HG02678 (cell line): ENCODE measurements around the gene VOPP1.

Experiments used
- ATAC-seq: cut with Tn5 transposase; IDR thresholded peaks from one replicate; pipeline ENCODE4 v1.9.1; 2021; ENCODE audit warnings: mild to moderate bottlenecking, moderate library complexity; ENCODE audit not compliant: unreplicated experiment

VOPP1 gene

GRCh38 chr7:55556031-55556430 lies 16.3 kb downstream of the VOPP1 start:
- peak; percentile 30 for ATAC-seq

- no peak for ATAC-seq
Measured at GRCh38 chr7:55555160-55555559, 17.1 kb downstream of the VOPP1 start.

DNA sequence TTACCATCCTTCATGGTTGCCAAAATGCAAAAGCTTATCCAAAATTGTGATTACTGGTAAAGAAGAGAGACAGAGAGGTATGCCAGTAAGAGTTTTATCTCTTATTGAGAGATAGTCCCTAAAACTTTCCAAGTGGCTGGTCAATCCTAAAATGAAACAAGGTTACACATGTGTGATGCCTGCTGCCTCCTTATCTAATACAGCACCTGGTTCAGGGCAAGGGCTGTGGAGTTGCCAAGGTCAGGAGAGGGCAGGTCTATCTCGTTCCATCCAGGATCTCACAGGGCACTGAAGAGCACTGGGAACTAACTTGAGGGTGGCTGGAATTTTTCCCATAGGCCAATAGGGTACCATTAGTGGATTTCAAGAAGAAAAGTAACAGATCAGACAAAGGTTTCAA lies 18.3 kb downstream of the VOPP1 start:
- no peak for ATAC-seq

GRCh38 chr7:55553024-55553345 lies 19.3 kb downstream of the VOPP1 start:
- ATAC-seq, result no peak

DNA sequence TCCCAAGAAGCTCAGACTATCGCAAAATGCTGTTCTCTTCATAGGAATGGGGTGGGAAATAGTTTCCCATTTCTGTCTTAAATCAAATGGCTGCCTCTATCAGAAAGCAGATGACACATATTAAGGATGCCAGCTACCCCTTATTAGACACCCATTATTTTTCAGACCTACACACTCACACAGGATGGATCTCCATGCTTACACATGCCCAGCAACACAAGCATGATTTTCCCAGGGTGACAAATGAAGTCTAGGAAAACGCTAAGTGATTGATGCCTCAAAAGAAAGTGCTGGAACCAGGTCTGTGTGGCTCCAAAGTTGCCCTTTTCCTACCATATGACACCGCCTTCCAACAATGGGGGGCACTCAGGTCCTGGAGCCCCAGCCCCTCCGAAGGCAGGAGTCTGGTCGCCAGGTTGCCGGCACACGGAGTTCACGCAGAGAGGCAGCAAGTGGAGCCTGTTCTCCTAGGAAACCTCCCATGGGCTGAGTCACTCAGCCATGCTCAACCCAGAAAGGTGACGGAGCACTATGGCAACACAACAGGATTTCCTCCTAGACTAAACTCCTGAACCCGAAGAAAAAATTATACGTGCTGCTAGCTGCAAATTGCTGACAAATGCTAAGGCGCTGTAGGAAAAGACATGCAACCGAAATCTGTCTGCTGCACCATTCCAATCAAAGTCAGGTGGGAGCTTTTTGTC lies 19.8 kb downstream of the VOPP1 start:
- ATAC-seq, result no peak

- no peak for ATAC-seq
Measured at GRCh38 chr7:55550841-55551537, 21.3 kb downstream of the VOPP1 start.

DNA sequence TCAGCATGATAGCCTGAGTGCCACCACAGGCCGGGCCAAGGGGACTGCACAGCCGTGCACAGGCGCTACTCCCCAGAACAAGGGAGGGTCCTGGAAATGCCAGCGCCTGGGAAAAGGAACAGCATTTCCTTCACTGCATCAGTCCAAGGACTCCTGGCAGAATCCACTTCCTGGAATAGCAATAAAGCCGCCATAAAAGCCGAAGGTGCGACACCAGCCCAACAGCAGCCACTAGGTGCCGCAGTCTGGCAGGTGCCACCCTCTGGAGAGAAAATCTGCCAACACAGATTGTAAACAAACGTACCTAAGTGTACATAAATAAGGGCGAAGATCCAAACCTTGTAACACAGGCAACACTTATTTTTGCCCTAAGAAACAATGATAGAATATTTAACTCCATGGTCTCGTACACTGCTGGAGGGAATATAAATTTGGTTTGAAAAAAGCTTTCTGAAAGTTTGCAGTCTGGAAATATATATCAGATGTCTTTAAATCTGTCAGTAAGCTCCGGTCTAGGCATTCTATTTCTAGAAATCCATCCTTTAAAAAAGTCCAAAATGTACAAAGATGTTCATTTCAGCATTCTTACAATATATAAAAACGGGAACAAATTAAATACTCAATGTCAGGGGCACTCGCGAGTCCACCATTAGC lies 22.2 kb downstream of the VOPP1 start:
- no peak for ATAC-seq

DNA sequence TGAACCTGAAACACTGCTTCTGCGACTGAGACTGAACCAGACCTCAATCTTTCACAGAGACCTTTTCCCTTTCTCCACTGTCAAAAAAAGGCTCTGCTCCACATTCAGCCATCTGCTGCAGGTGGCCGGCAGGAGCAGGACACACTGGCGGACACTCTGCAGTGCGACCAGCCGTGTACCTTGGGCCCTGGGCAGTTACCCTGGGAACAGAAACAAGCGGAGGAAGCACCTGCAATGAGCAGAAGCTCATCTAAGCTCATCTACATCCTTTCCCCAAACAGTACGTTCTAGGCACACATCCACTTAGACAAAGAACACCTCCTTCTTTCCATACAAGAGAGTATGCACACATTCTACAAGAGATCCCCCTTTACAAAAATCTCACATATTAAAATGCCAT lies 22.8 kb downstream of the VOPP1 start:
- ATAC-seq, result peak; percentile 58

GRCh38 chr7:55548295-55548731 lies 24.0 kb downstream of the VOPP1 start:
- peak; percentile 55 for ATAC-seq

- ATAC-seq, result peak; percentile 30
Measured at GRCh38 chr7:55546814-55547213, 25.5 kb downstream of the VOPP1 start.

DNA sequence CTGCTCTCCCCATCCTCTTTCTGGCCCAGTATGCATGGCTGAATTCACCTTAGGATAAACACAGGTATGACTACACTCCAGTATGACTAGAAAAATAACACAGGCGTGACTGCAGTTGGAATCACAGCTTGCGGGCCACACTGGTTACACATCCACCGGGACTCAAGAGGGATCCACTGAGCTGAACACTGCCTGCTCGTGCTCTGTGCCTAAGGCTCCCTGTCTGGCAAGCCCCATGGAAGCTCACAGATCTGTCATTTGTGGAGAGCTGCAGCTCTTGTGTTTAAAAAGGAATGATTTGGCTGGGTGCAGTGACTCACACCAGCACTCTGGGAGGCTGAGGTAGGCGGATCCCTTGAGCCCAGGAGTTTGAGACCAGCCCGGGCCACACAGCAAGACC lies 26.8 kb downstream of the VOPP1 start:
- no peak for ATAC-seq

GRCh38 chr7:55540226-55540858 lies 32.0 kb downstream of the VOPP1 start:
- ATAC-seq, result no peak

- ATAC-seq, result no peak
Measured at GRCh38 chr7:55539380-55539779, 32.9 kb downstream of the VOPP1 start.

- ATAC-seq, result no peak
Measured at GRCh38 chr7:55538538-55538937, 33.8 kb downstream of the VOPP1 start.

DNA sequence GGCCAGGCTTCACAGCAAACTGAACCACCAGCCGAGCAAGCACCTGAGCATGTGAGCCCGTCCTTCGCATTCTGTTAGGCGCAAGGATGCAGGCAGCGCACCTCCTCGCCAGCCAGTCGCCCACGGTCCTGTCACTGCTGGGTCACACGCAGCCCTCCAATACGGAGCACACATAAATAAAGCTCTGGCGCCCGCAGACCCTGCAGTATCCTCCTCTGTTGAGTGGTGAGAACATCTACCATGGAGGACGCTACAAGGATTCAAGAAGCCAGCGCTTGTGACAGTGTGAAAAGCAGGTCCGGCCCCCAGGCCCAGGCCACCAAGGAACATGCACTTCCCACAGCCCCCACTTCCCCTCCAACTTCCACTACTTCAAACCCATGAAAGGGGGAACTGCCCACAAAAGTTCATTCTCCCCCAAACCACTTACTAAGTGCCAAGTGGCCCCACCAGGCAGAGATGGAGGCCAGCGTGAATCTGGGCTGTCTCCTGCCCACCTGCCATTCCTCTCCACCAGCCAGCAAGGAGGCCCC lies 34.8 kb downstream of the VOPP1 start:
- ATAC-seq, result no peak

DNA sequence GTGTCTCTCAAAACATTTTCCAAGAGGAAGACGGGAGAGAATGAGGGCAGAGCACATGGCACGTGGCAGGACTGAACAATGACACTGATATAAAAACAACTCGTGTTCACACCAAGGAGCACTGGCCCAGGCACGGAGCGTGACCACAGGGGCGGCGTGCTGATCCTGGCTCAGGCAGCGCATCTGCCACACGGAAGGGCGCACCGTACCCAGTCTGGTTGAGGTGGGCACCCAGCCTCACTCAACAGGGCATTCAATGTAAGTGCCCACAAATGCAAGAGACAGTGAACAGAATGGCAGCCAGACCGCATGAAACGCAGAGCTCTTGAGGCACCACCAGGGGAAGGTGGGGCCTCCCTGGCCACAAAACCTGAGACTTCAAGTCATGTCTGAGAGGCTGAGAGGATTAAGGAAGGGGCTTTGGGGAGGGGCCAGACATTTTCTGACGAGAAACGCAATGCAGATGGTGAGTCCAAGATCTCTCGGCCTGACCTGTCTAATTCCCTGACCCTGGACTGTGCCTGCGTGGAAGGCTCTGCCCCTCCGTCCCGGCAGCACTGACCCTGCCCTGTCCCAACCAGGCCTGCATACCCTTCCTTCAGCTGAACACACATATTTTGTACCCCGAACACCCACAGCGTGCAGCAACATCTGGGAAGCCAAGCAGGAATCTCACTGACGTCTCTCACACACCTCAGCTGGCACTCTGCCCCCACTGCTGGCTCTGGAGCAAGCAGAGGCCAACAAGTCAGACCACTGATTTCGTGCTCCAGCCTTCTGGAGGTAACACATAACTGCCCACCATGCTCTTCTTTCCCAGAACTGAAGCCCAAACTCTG lies 35.5 kb downstream of the VOPP1 start:
- no peak for ATAC-seq

- no peak for ATAC-seq
Measured at GRCh38 chr7:55535617-55536016, 36.7 kb downstream of the VOPP1 start.

DNA sequence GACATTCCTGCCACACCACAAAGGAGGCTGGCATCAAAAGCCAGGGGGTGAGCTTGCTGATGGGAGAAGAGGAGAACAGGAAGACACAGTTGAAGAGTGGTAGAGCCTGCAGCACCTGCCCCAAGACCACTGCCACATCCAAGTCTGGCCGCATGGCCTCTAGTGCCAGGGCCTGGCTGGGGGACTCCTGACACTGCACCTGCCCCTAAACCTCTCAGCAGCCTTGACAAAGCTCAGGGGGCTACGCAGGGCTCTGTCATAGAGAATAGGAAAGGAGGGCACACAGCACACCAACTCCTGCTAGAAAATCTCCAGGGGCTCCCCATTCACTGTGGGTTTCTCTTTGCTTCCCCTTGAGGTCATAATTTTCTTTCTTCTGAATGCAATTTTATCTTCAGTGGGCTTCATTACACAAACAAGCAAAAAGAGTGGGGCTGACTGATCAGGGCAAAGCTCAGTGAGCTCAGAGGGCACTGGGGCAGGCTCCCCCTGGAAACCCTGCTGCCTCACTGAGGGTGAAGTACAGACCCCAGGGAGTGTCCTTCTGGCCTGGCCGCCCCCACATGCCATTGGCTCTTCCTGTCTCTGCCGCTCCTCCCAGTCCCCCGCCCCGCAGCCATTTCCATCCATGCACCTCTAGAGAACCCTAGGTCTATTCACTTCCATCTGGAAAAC lies 37.2 kb downstream of the VOPP1 start:
- ATAC-seq, result no peak

GRCh38 chr7:55534262-55534915 lies 37.9 kb downstream of the VOPP1 start:
- ATAC-seq, result peak; percentile 63

DNA sequence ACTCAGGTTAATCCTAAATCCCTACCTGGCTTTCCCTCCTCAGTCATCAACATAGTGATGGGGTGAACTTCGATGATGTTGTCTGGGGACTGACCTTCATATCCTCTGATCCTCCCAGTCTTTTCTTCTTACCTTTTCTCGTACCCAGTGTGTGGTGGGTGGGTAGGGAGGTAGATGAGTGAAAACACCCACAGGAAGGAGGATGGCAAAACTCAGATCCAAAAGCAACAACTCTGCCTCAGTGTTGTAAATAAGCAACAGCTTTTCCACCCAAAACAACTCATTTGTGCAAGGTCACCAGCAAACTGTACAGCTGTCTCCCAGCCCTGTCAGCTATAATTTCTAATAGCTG lies 38.6 kb downstream of the VOPP1 start:
- no peak for ATAC-seq
